A549 treated with AZD2906 at 1 μM for 4 hours (cell line): ENCODE data around the gene TIMP3. TPM values are rescaled to one million over a fixed set of nuclear protein-coding genes. Genes with fewer than 3 reads are reported as not detected.

Experiments used
- total RNA-seq: library from RNA; stranded (reverse); fragments of 200-300 nt; extraction: Qiagen RNA extraction; gene quantifications from 5 replicates; pipeline ENCODE4 v1.2.3, GENCODE V29; 2022

The TIMP3 gene
- 1.00 to 1.5 TPM (median 1.2 TPM) in 5 replicates for total RNA-seq

DNA sequence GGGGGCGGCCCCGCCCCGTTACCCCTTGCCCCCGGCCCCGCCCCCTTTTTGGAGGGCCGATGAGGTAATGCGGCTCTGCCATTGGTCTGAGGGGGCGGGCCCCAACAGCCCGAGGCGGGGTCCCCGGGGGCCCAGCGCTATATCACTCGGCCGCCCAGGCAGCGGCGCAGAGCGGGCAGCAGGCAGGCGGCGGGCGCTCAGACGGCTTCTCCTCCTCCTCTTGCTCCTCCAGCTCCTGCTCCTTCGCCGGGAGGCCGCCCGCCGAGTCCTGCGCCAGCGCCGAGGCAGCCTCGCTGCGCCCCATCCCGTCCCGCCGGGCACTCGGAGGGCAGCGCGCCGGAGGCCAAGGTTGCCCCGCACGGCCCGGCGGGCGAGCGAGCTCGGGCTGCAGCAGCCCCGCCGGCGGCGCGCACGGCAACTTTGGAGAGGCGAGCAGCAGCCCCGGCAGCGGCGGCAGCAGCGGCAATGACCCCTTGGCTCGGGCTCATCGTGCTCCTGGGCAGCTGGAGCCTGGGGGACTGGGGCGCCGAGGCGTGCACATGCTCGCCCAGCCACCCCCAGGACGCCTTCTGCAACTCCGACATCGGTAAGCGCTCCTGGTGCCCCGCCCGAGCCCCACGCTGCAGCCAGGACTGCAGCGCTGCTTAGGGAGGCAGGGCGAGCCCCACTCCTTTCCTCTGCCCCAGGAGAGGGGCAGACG is at the start of gene TIMP3:
TIMP3 (plus strand) TSS at position 169 of the 700 bp plus-strand sequence; CDS start at position 466, 297 bp downstream.

